Embryonic facial prominence (tissue), 1 donor: Measurements from ENCODE around the gene DNASE1L3.
"Not testable (repeated sequence)": the region's sequence is repeated elsewhere in the genome, so short reads cannot be mapped to it uniquely, and the experiment has no call there.

ENCODE experiments used
- DNase-seq: peaks from one replicate; pipeline ENCODE4 v3.0.0-alpha.2; 2016; ENCODE audit errors: extremely low spot score

Gene DNASE1L3

GRCh38 chr3:58201451-58201850, 9.3 kb downstream of the DNASE1L3 start:
- not testable (repeated sequence) for DNase-seq

GRCh38 chr3:58200846-58201355, 9.9 kb downstream of the DNASE1L3 start:
- no peak for DNase-seq

DNA sequence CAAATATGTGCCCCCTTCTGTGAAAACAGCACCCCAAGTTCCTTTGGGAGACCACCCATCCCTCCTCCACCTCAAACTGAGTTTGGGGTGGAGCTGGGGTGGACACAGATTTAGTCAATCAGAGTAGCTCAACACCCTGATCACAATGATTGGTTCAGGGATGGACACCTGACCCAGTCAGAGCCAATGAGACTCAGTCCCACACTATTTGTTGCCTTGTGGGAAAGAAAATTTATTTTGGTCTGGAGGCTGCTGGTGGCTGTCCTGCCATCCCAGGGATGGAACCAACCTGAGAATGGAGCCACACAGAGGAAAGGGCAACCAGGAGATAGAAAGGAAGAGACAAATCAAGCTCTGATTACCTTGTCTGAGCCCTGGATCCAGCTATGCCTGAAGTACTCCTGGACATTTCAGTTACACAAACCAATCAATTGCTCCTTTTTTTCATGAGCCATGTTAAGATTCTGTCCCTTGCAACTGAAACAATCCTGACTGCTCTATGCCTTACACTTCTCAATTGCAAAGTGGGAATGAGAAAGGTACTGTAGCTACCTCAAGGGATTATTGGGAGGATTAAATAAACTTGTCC, 10.6 kb downstream of the DNASE1L3 start:
- DNase-seq, result no peak

DNA sequence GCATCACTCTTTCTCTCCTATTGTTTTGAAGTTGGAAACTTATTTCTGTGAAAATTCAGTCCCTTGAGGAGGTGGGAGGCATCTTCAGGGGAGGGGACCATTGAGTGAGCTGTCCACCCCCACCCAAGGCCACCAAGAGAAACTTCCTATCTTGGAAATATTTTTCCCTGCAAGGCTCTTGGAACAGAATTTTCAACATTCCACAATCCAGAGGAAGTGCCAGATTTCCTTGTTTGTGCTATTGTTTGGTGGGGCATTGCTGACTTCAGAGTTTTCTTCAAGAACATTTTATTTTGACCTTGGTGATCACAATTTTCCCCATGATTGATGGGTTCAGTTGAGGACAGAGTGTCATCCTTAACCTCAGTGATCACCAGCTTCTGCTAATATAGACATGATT, 12.0 kb downstream of the DNASE1L3 start:
- no peak for DNase-seq

- no peak for DNase-seq
These were observed 12.4 kb downstream of the DNASE1L3 start for GRCh38 chr3:58198362-58198761.

DNA sequence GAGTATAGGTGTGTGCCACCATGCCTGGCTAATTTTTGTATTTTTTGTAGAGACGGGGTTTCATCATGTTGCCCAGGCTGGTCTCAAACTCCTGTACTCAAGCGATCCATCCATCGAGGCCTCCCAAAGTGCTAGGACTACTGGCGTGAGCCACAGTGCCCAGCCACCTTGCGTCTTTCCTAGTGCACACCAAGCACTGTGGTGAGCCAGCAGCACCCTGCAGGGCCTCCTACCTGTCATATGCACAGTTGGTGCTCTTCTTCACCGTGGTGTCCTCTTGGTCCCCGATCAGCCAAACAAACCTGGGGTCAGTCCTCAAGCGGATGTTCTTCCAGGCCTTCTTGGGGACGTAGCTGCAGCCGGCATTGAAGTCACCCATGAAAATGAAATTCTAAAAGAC, 13.2 kb downstream of the DNASE1L3 start:
- DNase-seq, result no peak

DNA sequence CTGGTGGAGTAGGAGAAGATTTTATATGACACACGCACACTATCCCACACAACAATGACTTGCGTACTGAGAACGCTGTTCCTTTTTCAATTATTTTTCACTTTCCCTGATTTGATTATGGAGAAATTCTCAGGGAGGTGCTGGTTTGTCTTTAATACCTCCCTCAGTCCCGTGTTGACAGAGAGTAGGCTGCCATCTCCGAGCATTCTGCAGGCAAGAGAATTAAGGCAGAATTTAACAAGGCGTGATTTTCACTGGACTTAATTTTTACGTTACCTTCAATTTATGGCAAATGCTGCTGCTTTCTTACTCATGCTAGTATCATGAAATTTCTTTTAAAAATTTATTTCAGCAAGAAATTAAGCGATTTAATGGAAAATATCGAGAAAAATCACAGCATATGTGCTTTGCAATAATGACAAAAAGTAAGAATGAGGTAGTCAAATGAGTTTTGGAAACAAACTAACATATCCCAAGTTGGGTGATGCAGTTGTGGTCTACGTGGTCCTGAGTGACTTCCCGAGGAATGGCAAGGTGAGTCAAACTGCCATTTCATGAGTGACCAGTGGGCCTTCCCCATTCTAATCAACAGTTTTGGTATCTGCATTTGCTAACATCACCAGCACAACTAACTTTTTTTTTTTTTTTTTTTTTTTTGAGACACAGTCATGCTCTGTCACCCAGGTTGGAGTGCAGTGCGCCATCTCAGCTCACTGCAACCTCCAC, 16.9 kb downstream of the DNASE1L3 start:
- DNase-seq, result no peak

DNA sequence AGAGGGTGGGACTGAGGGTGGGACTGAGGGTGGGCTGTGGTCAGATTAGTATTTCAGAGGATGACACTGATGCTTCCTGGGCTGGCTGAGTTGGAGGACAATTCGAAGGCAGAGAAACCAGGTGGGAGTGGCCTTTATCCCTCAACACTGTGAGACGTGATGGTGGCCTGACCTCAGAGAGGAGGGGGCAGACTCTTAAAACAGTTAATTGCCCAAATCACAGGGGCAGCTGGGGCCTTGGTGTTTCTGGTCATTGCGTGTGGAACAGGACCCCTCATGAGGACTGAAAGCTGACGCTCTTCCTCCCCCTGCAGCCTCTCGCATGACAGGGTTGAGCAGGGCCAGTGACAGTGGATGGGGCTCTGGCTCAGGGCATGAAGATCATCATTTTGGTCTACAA, 18.7 kb downstream of the DNASE1L3 start:
- no peak for DNase-seq

- no peak for DNase-seq
These were observed 19.3 kb downstream of the DNASE1L3 start for GRCh38 chr3:58191361-58191991.

- DNase-seq, result no peak
These were observed 19.9 kb downstream of the DNASE1L3 start for GRCh38 chr3:58190882-58191281.

GRCh38 chr3:58190291-58190690, 20.5 kb downstream of the DNASE1L3 start:
- no peak for DNase-seq

DNA sequence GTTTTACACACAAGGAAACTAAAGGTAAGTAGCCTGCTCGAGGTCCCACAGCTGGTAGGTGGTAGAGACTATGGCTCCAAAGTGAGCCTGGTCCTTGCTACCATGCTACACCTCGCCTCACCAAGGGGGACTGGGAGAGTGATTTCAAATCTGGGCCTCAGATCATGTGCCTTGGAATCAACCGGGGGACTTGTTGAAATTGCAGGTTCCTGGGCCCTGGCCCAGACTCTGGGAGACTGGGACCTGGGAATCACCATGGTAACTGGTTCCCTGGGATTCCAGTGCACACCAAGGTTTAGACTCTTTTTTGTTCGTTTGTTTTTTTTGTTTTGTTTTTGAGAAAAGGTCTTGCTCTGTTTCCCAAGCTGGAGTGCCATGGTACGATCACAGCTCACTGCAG, 21.1 kb downstream of the DNASE1L3 start:
- DNase-seq, result no peak

- DNase-seq, result no peak
These were observed 21.8 kb downstream of the DNASE1L3 start for GRCh38 chr3:58188921-58189451.

GRCh38 chr3:58188173-58188564, 22.6 kb downstream of the DNASE1L3 start:
- DNase-seq, result no peak

DNA sequence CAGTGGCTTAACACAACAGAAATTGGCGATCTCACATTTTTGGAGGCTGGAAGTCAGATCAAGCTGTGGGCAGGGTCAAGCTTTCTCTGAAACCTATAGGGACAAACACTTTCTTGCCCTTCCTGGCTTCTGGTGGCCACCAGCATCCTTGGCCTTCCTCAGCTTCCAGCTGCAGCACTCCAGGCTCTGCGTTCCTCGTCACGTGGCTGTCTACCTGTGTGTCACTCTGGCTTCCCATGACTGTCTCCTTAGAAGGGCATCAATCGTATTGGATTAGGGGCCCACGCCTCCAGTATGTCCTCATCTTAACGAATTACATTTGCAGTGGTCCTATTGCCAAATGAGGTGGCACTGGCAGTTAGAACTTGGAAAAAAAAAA, 25.8 kb downstream of the DNASE1L3 start:
- DNase-seq, result no peak

GRCh38 chr3:58184309-58184981, 26.3 kb downstream of the DNASE1L3 start:
- DNase-seq, result no peak

GRCh38 chr3:58183891-58184290, 26.9 kb downstream of the DNASE1L3 start:
- DNase-seq, result no peak

DNA sequence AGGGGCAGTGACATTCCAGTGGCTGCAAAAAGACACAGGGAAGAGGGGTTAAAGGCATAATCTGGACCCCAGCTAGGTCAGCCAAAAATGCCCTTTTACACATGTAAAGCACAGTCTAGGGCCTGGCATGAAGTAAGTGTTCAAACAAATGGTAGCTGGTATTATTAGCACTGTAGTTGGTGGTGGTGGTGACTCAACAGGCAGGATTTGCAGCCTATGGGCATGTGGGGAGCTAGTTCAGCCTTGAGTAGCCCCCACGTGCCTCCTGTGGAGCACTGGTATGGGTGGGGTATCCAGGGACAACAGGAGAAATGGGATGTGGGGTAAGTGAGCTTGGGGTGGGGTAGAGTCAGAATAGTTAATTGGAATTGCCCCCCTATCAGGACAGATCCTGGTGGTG, 27.6 kb downstream of the DNASE1L3 start:
- DNase-seq, result no peak

- DNase-seq, result no peak
These were observed 29.7 kb downstream of the DNASE1L3 start for GRCh38 chr3:58180940-58181587.

GRCh38 chr3:58180099-58180880, 30.5 kb downstream of the DNASE1L3 start:
- DNase-seq, result no peak
